ENCODE data around the gene SYT15.
"Not testable (repeated sequence)": the region's sequence is repeated elsewhere in the genome, so short reads cannot be mapped to it uniquely, and the experiment has no call there.

The SYT15 gene

DNA sequence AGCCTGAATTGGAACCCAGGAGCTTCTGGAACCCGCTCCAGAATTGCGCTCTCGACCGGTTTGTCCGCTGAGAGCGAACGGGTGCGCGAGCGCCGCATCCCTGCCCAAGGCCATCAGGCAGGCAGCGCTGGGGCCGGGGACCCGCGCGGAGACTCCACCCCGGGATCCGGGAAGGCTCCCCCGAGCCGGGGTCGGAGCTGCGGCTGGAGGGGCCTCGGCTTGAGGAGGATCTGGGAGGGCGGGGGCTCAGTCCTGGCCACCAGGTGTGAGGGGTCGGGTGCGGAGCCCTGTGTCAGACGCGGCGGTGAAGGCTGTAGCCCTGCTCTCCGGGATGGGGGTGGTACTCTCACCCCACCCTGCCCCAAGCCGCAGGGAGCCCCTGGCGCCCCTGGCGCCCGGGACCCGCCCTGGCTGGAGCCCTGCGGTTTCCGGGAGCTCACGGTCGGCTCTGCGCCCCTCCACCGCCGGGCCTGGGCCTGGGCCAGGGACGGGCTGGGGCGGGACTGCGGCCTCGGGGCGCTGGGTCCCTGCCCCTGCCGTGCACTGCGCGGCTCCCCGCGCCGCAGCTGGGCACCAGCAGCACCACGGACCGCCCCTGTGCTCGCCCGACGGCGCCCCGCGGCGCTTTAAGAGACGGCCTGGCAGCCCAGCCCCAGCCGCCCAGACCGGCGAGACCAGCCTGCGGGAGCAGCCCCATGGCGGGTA is at the start of gene SYT15:
Gene SYT15 (plus strand): TSS at position 655 of the 705 bp plus-strand sequence. CDS start 41 bp downstream, at position 696.
- not testable (repeated sequence) for DNase-seq

GRCh38 chr10:46529742-46530141 is 49.2 kb upstream of the SYT15 start:
- DNase-seq: not testable (repeated sequence)

DNA sequence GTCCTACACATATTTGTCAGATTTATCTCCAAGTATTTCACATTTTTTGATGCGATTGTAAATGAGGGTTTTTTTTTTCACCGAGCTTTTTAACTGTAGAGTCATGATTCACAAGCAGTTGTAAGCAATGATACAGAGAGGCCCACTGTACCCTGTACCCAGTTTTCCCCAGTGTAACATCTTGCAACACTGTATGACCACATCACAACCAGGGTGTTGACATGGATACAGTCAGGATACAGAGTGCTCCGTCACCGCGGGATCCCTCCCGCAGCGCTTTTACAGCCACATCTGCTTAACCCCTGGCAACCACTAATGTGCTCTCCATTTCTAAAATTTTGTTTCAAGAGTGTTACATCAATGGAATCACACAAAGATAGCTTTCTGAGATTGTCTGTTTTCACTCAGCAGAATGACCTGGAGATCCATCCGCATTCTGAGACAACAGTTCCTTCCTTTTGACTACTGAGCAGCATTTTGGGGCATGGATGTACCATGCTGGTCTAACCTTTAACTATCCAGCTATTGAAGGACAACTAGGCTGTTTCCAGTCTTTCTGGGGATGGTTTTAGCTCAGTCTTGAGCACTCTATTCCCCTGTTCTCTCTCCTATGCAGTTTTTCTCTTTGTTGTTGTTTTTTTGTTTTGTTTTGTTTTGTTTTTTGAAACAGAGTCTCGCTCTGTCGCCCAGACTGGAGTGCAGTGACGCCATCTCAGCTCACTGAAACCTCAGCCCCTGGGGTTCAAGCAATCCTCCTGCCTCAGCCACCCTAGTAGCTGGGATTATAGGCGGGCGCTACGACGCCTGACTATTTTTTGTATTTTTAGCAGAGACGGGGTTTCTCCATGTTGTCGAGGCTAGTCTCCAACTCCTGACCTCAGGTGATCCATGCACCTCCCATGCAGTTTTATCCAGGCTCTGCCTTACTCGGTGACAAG is 48.4 kb upstream of the SYT15 start:
- DNase-seq: no peak

DNA sequence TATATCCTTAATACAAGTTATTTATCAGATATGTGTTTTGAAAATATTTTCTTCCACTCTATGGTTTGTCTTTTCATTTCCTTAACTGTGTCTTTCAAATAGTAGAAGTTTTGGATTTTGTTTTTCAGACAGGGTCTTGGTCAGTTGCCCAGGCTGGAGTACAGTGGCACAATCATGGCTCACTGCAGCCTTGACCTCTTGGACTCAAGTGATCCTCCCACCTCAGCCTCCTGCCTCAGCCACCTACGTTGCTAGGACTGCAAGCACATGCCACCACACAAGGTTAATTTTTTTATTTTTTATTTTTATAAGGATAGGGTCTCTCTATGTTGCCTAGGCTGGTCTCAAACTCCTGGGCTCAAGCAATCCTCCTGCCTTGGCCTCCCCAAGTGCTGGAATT is 46.7 kb upstream of the SYT15 start:
- not testable (repeated sequence) for DNase-seq

- DNase-seq: no peak
Observed at GRCh38 chr10:46534828-46535524, 44.0 kb upstream of the SYT15 start.

DNA sequence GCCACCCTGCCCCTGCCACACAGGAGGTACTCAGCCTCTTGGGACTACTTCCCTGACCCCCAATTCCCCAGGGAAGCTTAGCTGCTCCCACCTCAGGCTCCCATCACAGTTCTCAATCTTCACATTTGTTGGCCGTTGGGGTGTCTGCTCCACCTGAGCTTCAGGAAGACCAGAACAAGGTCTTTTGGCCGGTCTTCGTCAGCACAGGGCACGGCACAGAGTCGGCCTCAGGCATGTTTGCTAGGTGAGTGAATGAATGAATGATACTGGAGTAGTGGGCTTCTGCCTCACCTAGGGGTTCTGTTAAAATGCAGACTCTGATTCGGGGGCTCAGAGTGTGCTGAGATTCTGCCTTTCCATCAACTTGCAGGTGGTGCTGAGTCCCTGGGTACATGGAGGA is 42.8 kb upstream of the SYT15 start:
- DNase-seq: no peak

DNA sequence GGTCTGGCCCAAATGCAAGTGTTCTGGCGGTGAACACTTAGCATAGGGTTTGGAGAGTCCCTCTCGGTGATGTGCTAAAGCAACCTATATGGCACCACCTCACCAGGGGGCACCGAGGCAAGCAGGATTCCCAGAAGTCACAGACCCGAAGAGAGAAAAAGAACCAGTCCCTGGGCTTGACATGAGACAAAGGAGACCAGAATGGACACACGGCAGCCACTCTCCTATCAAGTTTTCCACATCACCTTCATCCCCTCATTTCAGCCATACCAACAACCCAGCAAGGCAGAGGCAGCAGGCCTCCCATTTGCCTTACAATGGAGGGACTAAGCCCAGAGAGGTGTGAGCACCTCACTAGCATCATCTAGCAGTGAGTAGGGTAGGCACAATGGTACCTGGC is 42.1 kb upstream of the SYT15 start:
- DNase-seq: no peak

GRCh38 chr10:46537309-46537708 is 41.6 kb upstream of the SYT15 start:
- no peak for DNase-seq

DNA sequence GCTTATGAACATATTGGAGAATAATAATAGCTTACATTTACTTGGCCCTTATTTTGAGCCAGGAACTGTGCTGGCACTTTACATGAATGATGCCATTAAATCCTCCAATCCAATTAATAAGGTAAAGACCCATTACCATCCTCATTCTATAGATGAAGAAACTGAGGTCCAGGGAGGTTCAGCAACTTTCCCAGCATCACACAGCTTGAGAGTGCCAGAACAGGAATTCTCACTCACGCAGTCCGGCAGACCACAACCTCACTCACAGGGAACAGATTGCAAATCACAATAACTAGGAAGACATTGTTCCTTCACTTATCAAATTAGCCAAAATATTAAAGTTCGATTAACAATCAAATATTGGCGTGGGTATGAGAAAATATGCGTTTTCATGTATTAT is 40.8 kb upstream of the SYT15 start:
- no peak for DNase-seq

- no peak for DNase-seq
Observed at GRCh38 chr10:46538717-46539426, 40.1 kb upstream of the SYT15 start.

DNA sequence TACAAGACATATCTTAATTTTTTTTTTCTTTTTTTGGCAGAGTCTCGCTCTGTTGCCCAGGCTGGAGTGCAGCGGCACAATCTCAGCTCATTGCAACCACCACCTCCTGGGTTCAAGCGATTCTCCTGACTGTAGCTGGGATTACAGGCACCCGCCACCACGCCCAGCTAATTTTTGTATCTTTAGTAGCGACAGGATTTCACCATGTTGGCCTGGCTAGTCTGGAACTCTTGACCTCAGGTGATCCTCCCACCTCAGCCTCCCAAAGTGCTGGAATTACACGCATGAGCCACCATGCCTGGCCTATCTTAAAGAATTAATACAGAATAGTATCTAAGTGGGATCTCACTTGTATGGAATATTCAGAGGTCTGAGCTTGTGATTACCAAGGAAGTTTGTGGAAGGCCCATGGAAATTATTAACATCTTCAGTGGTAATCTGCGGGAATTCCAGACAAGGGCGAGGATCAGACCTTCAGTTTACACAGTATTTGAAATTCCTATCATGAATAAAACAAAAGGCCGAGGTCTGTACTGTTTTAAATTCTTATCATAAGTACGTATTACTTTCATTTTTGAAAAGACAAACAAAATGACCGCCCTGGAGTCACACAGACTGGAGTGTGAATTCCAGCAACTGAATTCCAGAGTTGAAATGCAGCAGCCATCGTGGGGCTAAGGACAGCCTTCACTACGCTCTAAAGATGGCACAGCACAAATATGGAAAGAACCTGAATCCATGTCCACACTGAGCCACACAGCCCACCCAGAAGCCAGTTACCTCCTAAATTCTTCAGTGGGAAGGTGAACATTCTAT is 39.1 kb upstream of the SYT15 start:
- DNase-seq: no peak

DNA sequence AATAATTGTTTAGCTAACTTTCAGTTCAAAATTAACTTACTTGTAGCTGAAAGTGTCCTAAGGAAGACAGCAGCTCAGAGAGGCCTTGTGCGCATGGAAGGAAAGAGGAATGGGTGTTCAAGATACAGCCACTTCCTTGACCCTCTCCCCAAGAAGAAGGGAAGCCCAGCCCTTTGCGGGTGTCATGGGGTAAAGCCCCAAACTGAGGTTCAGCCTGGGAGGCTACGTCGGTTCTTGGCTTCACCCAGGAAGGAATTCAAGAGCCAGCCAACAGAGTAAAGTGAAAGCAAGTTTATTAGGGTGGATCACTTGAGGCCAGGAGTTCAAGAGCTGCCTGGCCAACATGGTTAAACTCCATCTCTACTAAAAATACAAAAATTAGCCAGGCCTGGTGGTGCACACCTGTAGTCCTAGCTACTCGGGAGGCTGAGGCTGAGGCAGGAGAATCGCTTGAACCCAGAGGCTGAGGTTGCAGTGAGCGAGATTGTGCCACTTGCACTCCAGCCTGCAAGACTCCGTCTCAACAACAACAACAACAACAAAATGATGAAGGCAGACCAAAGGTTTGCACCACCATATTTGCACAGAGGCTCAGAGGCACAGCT is 38.4 kb upstream of the SYT15 start:
- no peak for DNase-seq

GRCh38 chr10:46541017-46541661 is 37.8 kb upstream of the SYT15 start:
- no peak for DNase-seq

DNA sequence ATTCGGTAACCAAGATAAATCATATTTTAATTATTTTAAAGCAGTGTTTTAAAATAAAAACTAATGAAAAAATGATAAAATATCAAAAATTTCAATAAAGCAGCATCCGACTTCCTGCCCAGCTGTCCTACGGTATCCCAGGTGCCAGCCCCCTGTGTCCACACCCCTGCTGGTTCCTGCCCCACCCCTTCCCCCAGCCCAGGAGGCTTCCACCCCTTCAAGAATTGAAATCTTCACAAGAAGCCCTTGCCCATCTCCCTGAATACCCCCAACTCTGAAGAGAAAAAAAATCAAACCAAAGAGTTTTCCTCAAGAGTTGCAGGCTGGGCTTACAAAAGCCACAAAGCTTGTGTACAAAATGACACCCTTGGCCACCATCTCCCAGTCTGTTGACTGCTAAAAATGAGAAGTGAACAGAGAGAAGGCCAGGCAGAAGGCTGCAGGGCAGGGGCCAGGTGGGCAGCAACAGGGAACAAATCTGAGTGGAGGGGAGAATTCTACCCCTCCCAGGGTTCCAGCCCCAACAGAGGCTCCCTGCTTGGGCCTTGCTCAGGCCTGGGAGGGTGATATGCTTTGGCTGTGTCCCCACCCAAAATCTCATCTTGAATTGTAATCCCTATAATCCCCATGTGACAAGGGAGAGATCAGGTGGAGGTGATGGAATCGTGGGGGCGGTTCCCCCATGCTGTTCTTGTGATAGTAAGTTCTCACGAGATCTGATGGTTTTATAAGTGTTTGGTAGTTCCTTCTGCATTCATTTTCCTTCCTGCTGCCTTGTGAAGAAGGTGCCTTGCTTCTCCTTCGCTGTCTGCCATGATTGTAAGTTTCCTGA is 37.0 kb upstream of the SYT15 start:
- no peak for DNase-seq

DNA sequence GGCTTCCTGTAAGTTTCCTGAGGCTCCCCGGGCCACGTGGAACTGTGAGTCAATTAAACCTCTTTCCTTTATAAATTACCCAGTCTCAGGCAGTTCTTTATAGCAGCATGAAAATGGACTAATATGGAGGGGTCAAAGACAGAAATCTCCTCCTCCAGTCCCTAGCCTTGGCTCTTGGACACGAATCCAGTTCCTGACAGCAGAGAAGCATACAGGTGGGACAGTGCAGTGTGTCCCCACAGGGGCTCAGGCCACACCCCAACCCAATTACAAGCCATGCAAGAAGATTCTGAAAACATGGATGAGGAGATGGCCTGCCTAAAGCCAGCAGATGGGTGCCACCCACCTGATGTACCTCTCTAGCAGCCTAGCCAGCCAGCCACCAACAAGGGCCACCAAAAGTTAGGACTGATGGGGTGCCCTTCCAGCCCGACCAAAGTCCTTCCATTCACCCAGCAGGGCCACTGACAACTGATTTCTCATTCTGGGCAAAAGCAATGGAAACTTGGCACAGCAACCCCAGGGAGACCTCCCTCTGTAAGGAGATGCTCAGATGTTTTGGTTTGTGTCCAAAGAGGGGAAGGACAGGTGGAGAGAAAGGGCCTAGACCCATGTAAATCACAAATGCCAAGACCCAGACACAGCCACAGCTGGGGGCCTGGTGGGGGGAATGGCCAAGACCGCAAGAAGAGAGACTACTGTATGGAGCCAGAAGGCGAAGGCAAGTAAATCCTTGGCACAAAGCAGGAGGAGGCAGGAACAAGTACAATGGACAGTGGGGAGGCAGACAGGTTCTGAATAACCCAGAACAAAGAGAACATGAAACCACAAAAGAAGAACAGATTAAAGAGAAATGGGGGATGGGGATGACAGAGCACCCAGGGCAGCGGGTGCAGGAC is 36.1 kb upstream of the SYT15 start:
- DNase-seq: no peak

- DNase-seq: no peak
Observed at GRCh38 chr10:46543466-46544377, 35.2 kb upstream of the SYT15 start.

Measured in hypothalamus (tissue), 51 donors.